Fibroblast of the aortic adventitia (primary cell): ENCODE data around the gene LRP1. TPM values are rescaled to one million over a fixed set of nuclear protein-coding genes. Genes with fewer than 3 reads are reported as not detected.

Source experiments
- DNase-seq: peaks from one replicate; pipeline ENCODE4 v3.0.0-alpha.2; 2010; ENCODE audit warnings: low read depth
- H3K4me3 ChIP-seq: 2 replicates; pipeline ENCODE4 v1.5.1; 2011; ENCODE audit warnings: low read depth, mild to moderate bottlenecking, control low read depth, low read length, moderate library complexity
- CTCF ChIP-seq: IDR thresholded peaks from 2 replicates; pipeline ENCODE4 v1.5.1; 2011; ENCODE audit warnings: mild to moderate bottlenecking, low read length, control low read depth, inconsistent platforms; ENCODE audit not compliant: insufficient read depth
- total RNA-seq: library from RNA; depleted of rRNA; stranded (reverse); fragments of >200 nt; gene quantifications from 2 replicates; pipeline ENCODE4 v1.2.3, GENCODE V29; 2012; ENCODE audit warnings: low replicate concordance

LRP1 gene
- total RNA-seq, 1 donor, result 541 TPM

GRCh38 chr12:57242691-57243454 is 114.6 kb downstream of the LRP1 start:
- DNase-seq, result peak; percentile 37
- peak; percentile 68 for TF ChIP-seq CTCF
- H3K4me3 ChIP-seq, result peak overlapping the region; percentile 28

DNA sequence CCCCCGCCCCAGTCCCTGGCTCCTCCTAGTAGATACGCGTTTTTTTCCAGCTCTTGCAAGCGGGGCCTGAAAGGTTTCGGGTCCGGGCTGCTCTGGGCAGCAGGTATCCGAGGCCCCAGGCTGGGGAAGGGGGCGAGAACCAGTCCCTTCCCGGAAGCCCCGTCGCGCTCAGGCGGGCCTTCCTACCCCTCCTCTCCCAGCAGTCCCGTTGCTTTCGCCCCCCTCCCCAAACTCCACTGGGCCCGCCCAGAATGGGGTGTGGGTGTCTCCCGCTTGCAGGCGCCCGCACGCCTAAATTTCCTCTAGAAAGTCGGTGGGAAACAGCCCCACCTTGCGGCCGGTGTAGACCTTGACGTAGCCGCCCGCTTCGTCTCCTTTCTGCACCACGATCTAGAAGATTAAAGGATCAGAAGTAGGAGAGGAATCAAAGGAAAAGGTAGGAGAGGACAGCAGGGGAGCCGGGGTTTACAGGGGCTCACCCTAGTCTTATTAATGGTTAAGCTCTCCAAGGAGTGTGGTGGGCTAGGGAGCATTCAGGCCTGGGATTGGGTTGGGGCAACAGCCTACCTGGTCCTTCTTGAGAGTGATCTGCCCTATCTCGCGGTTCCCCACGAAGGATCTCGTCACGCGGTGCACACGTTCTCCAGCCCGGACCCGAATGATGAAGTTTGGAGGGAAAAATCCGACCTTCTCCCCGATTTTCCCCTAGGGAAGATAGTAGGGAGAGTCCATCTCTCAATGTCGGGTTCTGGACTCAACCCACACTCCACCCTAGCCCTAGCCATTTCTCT is 115.4 kb downstream of the LRP1 start:
- peak; percentile 82 for TF ChIP-seq CTCF
- peak overlapping the region; percentile 44 for H3K4me3 ChIP-seq
- DNase-seq, result peak; percentile 72

GRCh38 chr12:57244312-57244696 is 116.0 kb downstream of the LRP1 start:
- no peak for TF ChIP-seq CTCF
- no peak overlapping the region for H3K4me3 ChIP-seq
- no peak for DNase-seq

GRCh38 chr12:57247041-57247440 is 118.8 kb downstream of the LRP1 start:
- DNase-seq, result no peak
- no peak overlapping the region for H3K4me3 ChIP-seq
- TF ChIP-seq CTCF, result no peak

DNA sequence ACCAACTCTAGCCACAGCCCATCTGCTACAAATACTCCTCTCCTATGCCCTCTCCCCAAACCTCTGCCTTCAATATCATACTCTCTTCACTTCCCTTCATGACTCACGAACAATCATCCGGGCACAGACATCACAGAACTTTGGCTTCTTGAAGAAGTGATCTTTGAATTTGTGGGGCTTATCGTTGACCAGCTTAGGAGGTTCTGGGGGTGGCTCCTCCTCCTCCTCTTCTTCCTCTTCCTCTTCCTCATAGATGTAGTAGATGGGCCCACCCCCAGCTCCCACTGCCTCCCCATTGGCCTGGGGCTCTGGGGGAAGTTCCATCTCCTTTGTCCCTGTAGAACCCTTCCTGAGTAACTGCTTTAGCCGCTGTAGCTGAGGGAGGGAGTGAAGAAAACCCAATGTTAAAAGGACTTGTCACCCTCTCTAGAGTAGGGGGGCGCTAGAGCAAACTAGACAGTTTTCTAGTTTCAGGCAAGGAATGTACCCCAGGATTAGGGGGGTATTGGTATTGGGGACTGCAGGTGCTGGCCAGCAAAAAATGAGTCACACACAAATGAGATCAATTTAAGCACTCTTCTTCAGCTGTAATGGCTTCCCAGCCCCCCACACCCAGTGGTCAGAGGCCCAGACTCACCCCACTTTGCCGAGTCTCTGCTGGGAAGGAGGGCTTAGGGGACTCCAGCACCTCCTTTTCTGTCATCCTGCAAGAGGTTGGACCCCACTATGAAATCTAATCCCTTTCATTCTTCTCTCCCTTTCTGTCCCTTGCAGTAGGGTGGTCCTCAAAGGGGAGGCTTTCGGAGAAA is 120.9 kb downstream of the LRP1 start:
- no peak for DNase-seq
- no peak for TF ChIP-seq CTCF
- H3K4me3 ChIP-seq, result no peak overlapping the region

DNA sequence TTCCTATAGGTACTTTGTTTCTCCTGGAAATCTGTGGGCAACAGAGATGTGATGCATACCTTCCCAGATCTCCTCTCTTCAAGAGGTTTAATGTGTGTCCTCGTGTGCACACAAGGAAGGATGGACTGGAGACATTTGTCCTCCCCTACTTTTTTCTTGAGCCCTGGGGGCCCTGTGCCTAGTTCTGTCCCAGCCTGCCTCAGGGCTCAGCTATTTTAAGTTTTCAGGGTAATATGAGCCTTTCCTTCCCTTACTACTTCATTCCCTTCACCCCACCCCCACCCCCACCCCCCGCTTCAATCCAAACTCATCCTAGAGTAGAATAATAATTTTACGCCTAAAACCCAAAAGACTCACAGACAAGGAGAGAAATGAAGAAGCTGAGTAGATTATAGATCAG is 122.3 kb downstream of the LRP1 start:
- no peak for DNase-seq
- TF ChIP-seq CTCF, result no peak
- H3K4me3 ChIP-seq, result no peak overlapping the region
